Measurements from ENCODE around the gene PSPH. TPM values are rescaled to one million over a fixed set of nuclear protein-coding genes. Genes with fewer than 3 reads are reported as not detected.
"Not testable (repeated sequence)": the region's sequence is repeated elsewhere in the genome, so short reads cannot be mapped to it uniquely, and the experiment has no call there.

Gene PSPH
- total and polyA plus RNA-seq, 8 donors, result 3.3 to 9.1 (median 5.1) TPM

- FAIRE-seq (no peak), ATAC-seq (peak; percentile 79 to 89 (median 88)), DNase-seq (peak; percentile 37 to 77 (median 56))
- intact Hi-C loops (cut with DNase I), result no loop called here
- peak overlapping the region; percentile 23 to 71 (median 45) for H3K4me3 ChIP-seq
- no peaks in the 10 kb centered on the region for H3K9me3 ChIP-seq
- 0% methylated on average over 26 to 27 of the region's 27 CpGs for WGBS, 2 donors
- H3K27ac ChIP-seq, result peak overlapping the region in 3 of 4 donors; percentile 18 to 64 (median 34)
- peak in 2 of 4 donors; percentile 10 to 16 for TF ChIP-seq CTCF (IDR thresholded peaks at IDR 0.05)
- no peaks in the 10 kb centered on the region for H3K27me3 ChIP-seq
- no peaks in the 10 kb centered on the region for H3K36me3 ChIP-seq
- H3K4me1 ChIP-seq, result peaks cover 0 to 11% (median 0%) of the 10 kb centered on the region in 3 donors
Measured at GRCh38 chr7:56033671-56034432, 17.4 kb downstream of the PSPH start.

GRCh38 chr7:56032578-56032977 lies 18.7 kb downstream of the PSPH start:
- H3K27ac ChIP-seq; intact Hi-C loops (cut with DNase I); H3K36me3 ChIP-seq; ATAC-seq; H3K9me3 ChIP-seq; H3K27me3 ChIP-seq; H3K4me3 ChIP-seq; FAIRE-seq; DNase-seq: not testable (repeated sequence)
- peaks cover 0 to 11% (median 0%) of the 10 kb centered on the region in 3 donors for H3K4me1 ChIP-seq
- WGBS, 2 donors, result 92 to 97% methylated on average over 6 to 7 of the region's 7 CpGs

- H3K9me3 ChIP-seq; ATAC-seq; DNase-seq; FAIRE-seq; H3K27ac ChIP-seq; H3K36me3 ChIP-seq; H3K4me3 ChIP-seq; H3K27me3 ChIP-seq; intact Hi-C loops (cut with DNase I): not testable (repeated sequence)
- WGBS, 2 donors, result 79 to 83% methylated on average over 8 of the region's 8 CpGs
- H3K4me1 ChIP-seq, result peaks cover 0 to 11% (median 0%) of the 10 kb centered on the region in 3 donors
Measured at GRCh38 chr7:56031556-56031955, 19.7 kb downstream of the PSPH start.

- TF ChIP-seq CTCF (IDR thresholded peaks at IDR 0.05), result no peak
- Histone ChIP-seq H3K9me3 (no peaks in the 10 kb centered on the region), H3K4me3 (no peak overlapping the region), H3K27ac (no peak overlapping the region), H3K4me1 (peaks cover 0 to 11% (median 0%) of the 10 kb centered on the region in 3 donors), H3K27me3 (no peaks in the 10 kb centered on the region), H3K36me3 (no peaks in the 10 kb centered on the region)
- 93% methylated on average over 8 of the region's 8 CpGs for whole genome bisulfite sequencing, 2 donors
- intact Hi-C loops (cut with DNase I), result no loop called here
- FAIRE-seq, result no peak
- DNase-seq, result no peak
- no peak for ATAC-seq
Measured at GRCh38 chr7:56030340-56030739, 20.9 kb downstream of the PSPH start.

- no peaks in the 10 kb centered on the region for H3K27me3 ChIP-seq
- FAIRE-seq, result no peak
- no peaks in the 10 kb centered on the region for H3K9me3 ChIP-seq
- H3K36me3 ChIP-seq, result no peaks in the 10 kb centered on the region
- ATAC-seq, result peak in 2 of 4 donors; percentile 6 to 18
- intact Hi-C loops (cut with DNase I), result no loop called here
- no peak overlapping the region for H3K4me3 ChIP-seq
- TF ChIP-seq CTCF (IDR thresholded peaks at IDR 0.05), result no peak
- peaks cover 0 to 11% (median 0%) of the 10 kb centered on the region in 3 donors for H3K4me1 ChIP-seq
- no peak overlapping the region for H3K27ac ChIP-seq
- WGBS, 2 donors, result 60 to 62% methylated on average over 9 of the region's 9 CpGs
- DNase-seq, result no peak
Measured at GRCh38 chr7:56028942-56029630, 22.2 kb downstream of the PSPH start.

Data from pancreas (tissue), 10 donors.